Measurements from ENCODE around the gene CHD9. TPM values are rescaled to one million over a fixed set of nuclear protein-coding genes. Genes with fewer than 3 reads are reported as not detected.

CHD9 gene
- total RNA-seq, 1 experiment from 2014 or later: 18.9 TPM

DNA sequence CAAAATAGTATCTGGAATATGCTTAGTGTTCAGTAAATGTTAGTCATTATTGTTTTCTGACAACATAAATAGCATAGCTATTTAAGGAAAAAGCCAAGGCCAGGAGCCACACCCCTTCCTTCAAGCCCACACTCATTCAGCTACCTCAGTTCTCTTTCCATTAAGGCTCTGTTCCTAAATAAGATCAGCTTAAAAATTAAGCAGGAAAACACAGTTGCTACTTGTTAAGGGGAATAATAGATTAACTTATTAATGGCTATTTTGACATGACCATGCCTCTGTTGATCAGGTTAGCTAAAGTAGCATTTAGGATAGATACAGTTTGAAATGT lies 158.1 kb downstream of the CHD9 start:
- Histone ChIP-seq H3K79me2 (ENCODE audit: insufficient read depth, low read length) (peaks cover 5% of the 10 kb centered on the region; the same call in 1 of the 2 replicates), H3K4me1 (ENCODE audit: control insufficient read depth in 1 of 2, insufficient read depth in 2 of 2, low read length in 2 of 2) (peaks cover 0 to 6% of the 10 kb centered on the region in 2 experiments; a peak in 1 of 4 replicates), H3K9me3 (ENCODE audit: control insufficient read depth in 1 of 2, insufficient read depth in 1 of 2, low read depth in 1 of 2, low read length in 2 of 2) (no peaks in the 10 kb centered on the region), H3K9ac (ENCODE audit: low read length) (no peak overlapping the region), H3K27me3 (ENCODE audit: insufficient read depth, low read length) (no peaks in the 10 kb centered on the region), H3K27ac (ENCODE audit: low read depth, low read length) (no peak overlapping the region), H4K20me1 (ENCODE audit: insufficient read depth) (no peaks in the 10 kb centered on the region), H3K9me2 (ENCODE audit: insufficient read depth) (no peaks in the 10 kb centered on the region), H2AFZ (ENCODE audit: low read depth, low read length, poor library complexity, severe bottlenecking) (no peak overlapping the region), H3K36me3 (ENCODE audit: control insufficient read depth in 1 of 2, insufficient read depth in 2 of 2, low read length in 2 of 2) (peaks cover 0 to 2% of the 10 kb centered on the region in 2 experiments; a peak in 1 of 4 replicates), H3K4me3 (replicated peaks in 1 of 2; ENCODE audit: low read depth in 1 of 2, low read length in 2 of 2) (no peak overlapping the region), H3K4me2 (ENCODE audit: low read length) (no peak overlapping the region)
- CTCF ChIA-PET: no interaction called here
- TF ChIP-seq SP1 (IDR thresholded peaks at IDR 0.05; ENCODE audit: low read depth) (no peak), JUND (IDR thresholded peaks at IDR 0.05) (no peak), EZH2 (IDR thresholded peaks at IDR 0.05) (no peak)
- BruUV-seq (replicated peaks): no TSS peak
- POLR2A ChIA-PET: no interaction called here
- ATAC-seq: no peak
- no peak for DNase-seq (ENCODE audit: low read depth, low spot score)
- RAD21 ChIA-PET (ENCODE audit: low non-redundant PET in 1 of 2, low total read pairs in 2 of 2, uncharacterized antibody in 2 of 2, unreplicated experiment in 2 of 2): no interaction called here
- intact Hi-C loops (cut with micrococcal nuclease): no loop called here

DNA sequence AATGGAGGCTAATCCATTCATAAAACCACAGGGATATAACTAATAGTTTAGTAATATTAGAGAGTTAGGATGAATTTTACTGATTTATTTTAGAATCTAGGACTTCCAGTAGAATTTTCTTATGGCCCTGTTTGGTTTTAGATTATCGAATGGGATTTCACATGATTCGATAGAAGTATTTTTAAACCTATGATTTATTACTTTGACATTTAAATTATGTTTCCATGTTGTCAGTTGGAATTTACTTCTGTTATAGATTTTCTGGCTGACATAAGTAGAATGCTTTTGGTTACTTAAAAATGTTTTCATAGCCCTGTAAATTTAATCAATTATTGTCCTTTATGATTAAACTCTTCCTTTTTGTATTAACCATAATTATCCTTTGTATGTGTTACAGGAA lies 158.8 kb downstream of the CHD9 start:
- ChIA-PET POLR2A (no interaction called here), RAD21 (ENCODE audit: low non-redundant PET in 1 of 2, low total read pairs in 2 of 2, uncharacterized antibody in 2 of 2, unreplicated experiment in 2 of 2) (no interaction called here), CTCF (no interaction called here)
- Histone ChIP-seq H3K27me3 (ENCODE audit: insufficient read depth, low read length) (no peaks in the 10 kb centered on the region), H3K79me2 (ENCODE audit: insufficient read depth, low read length) (peaks cover 5% of the 10 kb centered on the region; the same call in 1 of the 2 replicates), H3K4me3 (replicated peaks in 1 of 2; ENCODE audit: low read depth in 1 of 2, low read length in 2 of 2) (no peak overlapping the region), H3K36me3 (ENCODE audit: control insufficient read depth in 1 of 2, insufficient read depth in 2 of 2, low read length in 2 of 2) (peaks cover 0 to 2% of the 10 kb centered on the region in 2 experiments; a peak in 1 of 4 replicates), H3K9ac (ENCODE audit: low read length) (no peak overlapping the region), H3K9me2 (ENCODE audit: insufficient read depth) (no peaks in the 10 kb centered on the region), H4K20me1 (ENCODE audit: insufficient read depth) (no peaks in the 10 kb centered on the region), H3K27ac (ENCODE audit: low read depth, low read length) (no peak overlapping the region), H3K9me3 (ENCODE audit: control insufficient read depth in 1 of 2, insufficient read depth in 1 of 2, low read depth in 1 of 2, low read length in 2 of 2) (no peaks in the 10 kb centered on the region), H3K4me1 (ENCODE audit: control insufficient read depth in 1 of 2, insufficient read depth in 2 of 2, low read length in 2 of 2) (no peaks in the 10 kb centered on the region), H3K4me2 (ENCODE audit: low read length) (no peak overlapping the region), H2AFZ (ENCODE audit: low read depth, low read length, poor library complexity, severe bottlenecking) (no peak overlapping the region)
- intact Hi-C loops (cut with micrococcal nuclease): no loop called here
- ATAC-seq (no peak), DNase-seq (ENCODE audit: low read depth, low spot score) (no peak)
- TF ChIP-seq CEBPB (IDR thresholded peaks at IDR 0.05; ENCODE audit: low read depth) (no peak), POLR2A (IDR thresholded peaks at IDR 0.05; ENCODE audit: borderline replicate concordance, extremely low read depth, insufficient read depth, insufficient read length) (no peak), POLR2AphosphoS5 (IDR thresholded peaks at IDR 0.05; ENCODE audit: low read depth, low read length) (no peak), ZFX (IDR thresholded peaks at IDR 0.05) (no peak)
- TF ChIP-seq, protein P1, sequence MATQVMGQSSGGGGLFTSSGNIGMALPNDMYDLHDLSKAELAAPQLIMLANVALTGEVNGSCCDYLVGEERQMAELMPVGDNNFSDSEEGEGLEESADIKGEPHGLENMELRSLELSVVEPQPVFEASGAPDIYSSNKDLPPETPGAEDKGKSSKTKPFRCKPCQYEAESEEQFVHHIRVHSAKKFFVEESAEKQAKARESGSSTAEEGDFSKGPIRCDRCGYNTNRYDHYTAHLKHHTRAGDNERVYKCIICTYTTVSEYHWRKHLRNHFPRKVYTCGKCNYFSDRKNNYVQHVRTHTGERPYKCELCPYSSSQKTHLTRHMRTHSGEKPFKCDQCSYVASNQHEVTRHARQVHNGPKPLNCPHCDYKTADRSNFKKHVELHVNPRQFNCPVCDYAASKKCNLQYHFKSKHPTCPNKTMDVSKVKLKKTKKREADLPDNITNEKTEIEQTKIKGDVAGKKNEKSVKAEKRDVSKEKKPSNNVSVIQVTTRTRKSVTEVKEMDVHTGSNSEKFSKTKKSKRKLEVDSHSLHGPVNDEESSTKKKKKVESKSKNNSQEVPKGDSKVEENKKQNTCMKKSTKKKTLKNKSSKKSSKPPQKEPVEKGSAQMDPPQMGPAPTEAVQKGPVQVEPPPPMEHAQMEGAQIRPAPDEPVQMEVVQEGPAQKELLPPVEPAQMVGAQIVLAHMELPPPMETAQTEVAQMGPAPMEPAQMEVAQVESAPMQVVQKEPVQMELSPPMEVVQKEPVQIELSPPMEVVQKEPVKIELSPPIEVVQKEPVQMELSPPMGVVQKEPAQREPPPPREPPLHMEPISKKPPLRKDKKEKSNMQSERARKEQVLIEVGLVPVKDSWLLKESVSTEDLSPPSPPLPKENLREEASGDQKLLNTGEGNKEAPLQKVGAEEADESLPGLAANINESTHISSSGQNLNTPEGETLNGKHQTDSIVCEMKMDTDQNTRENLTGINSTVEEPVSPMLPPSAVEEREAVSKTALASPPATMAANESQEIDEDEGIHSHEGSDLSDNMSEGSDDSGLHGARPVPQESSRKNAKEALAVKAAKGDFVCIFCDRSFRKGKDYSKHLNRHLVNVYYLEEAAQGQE (IDR thresholded peaks at IDR 0.05; ENCODE audit: low read depth): no peak
- TF ChIP-seq, protein P2, sequence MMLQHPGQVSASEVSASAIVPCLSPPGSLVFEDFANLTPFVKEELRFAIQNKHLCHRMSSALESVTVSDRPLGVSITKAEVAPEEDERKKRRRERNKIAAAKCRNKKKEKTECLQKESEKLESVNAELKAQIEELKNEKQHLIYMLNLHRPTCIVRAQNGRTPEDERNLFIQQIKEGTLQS (IDR thresholded peaks at IDR 0.05): no peak
- TF ChIP-seq, protein P3, sequence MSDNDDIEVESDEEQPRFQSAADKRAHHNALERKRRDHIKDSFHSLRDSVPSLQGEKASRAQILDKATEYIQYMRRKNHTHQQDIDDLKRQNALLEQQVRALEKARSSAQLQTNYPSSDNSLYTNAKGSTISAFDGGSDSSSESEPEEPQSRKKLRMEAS (IDR thresholded peaks at IDR 0.05): no peak
- TF ChIP-seq, protein P4, sequence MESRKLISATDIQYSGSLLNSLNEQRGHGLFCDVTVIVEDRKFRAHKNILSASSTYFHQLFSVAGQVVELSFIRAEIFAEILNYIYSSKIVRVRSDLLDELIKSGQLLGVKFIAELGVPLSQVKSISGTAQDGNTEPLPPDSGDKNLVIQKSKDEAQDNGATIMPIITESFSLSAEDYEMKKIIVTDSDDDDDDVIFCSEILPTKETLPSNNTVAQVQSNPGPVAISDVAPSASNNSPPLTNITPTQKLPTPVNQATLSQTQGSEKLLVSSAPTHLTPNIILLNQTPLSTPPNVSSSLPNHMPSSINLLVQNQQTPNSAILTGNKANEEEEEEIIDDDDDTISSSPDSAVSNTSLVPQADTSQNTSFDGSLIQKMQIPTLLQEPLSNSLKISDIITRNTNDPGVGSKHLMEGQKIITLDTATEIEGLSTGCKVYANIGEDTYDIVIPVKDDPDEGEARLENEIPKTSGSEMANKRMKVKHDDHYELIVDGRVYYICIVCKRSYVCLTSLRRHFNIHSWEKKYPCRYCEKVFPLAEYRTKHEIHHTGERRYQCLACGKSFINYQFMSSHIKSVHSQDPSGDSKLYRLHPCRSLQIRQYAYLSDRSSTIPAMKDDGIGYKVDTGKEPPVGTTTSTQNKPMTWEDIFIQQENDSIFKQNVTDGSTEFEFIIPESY (IDR thresholded peaks at IDR 0.05; ENCODE audit: extremely low read depth, insufficient replicate concordance, low read length): no peak
- no TSS peak for BruUV-seq (replicated peaks)

Measured in HCT116 (cell line).